Cardiac fibroblast (primary cell): Measurements from ENCODE around the gene STK16.

Source experiments
- DNase-seq, 2 donors: peaks; one replicate each; pipeline versions ENCODE4 v3.0.0 to v3.0.0-alpha.2; 2010; ENCODE audit warnings: low read depth in 2 of 2
- H3K4me3 ChIP-seq, 2 donors: replicated peaks in 1 of 2; 1 replicate in 1 of 2; 2 replicates in 1 of 2; pipeline ENCODE4 v1.5.1; 2011; ENCODE audit warnings: low read depth in 2 of 2, low read length in 2 of 2, mild to moderate bottlenecking in 2 of 2, moderate library complexity in 1 of 2
- TF ChIP-seq, protein P1 (sequence below): IDR thresholded peaks from one replicate; pipeline ENCODE4 v1.5.1; 2011; ENCODE audit warnings: low read depth, mild to moderate bottlenecking, low read length, inconsistent platforms

Gene STK16

DNA sequence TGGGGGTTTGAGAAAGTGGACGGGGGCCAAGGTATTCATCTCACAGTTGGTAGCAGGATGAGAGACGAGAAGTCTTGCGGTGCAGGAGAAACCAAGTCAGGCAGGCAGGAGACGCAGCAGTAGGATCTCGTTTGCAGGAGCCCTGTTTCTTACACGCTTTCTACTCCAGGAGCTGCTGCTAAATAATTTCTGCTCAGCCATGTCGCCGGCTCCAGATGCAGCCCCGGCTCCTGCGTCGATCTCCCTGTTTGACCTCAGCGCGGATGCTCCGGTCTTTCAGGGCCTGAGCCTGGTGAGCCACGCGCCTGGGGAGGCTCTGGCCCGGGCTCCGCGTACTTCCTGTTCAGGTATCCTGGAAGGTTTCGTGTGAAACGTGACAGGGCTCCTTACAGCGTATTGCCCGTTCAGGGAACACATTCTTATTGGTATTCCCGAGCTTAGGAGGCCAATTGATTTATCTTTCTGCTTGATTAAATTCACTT is 15.2 kb upstream of the STK16 start:
- peak overlapping the region; percentile 80 to 91 for H3K4me3 ChIP-seq
- DNase-seq, result peak; percentile 53 to 57
- TF ChIP-seq, protein P1, sequence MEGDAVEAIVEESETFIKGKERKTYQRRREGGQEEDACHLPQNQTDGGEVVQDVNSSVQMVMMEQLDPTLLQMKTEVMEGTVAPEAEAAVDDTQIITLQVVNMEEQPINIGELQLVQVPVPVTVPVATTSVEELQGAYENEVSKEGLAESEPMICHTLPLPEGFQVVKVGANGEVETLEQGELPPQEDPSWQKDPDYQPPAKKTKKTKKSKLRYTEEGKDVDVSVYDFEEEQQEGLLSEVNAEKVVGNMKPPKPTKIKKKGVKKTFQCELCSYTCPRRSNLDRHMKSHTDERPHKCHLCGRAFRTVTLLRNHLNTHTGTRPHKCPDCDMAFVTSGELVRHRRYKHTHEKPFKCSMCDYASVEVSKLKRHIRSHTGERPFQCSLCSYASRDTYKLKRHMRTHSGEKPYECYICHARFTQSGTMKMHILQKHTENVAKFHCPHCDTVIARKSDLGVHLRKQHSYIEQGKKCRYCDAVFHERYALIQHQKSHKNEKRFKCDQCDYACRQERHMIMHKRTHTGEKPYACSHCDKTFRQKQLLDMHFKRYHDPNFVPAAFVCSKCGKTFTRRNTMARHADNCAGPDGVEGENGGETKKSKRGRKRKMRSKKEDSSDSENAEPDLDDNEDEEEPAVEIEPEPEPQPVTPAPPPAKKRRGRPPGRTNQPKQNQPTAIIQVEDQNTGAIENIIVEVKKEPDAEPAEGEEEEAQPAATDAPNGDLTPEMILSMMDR, result no peak

DNA sequence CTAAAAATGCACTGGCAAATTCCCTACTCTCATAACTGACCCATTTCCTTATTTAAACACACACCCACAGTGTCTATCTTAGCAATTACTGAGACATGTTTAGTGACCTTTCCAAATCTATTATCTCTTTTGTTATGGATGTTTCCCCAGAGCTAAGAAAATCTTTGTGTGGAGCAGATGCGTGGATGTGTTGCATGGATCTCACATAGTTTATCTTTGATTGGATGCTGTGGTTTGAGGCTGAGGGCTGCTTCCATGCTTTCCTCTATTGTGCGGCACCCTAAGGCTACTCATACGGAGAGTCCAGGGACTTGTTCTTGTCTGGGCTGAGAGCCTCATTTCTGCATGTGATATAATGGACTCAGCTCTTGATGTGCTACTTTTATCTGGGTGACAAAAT is 10.9 kb upstream of the STK16 start:
- TF ChIP-seq, protein P1, result no peak
- no peak for DNase-seq
- H3K4me3 ChIP-seq, result no peak overlapping the region

GRCh38 chr2:219243291-219243761 is 2.0 kb upstream of the STK16 start:
- TF ChIP-seq, protein P1, result no peak
- DNase-seq, result peak in 1 of 2 donors; percentile 50
- H3K4me3 ChIP-seq, result peak overlapping the region in 1 of 2 donors; percentile 19

DNA sequence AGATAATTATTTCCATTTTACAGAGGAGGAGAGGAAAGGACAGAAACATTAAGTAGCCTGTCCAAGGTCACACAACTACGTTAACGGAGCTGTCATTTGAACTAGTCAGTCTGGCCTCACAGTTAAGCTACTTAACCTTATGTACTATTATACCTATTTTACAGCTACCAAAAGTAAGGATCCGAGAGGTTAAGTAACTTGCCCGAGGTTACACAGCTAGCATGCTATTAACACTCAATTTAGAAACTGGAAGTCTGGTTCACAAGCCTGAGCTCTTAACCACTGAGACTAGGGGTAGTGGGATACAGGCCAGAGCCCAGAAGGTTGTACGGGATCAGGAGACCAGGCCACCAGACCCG is 511 bp upstream of the STK16 start:
- peak overlapping the region; percentile 90 to 95 for H3K4me3 ChIP-seq
- TF ChIP-seq, protein P1, result no peak
- DNase-seq, result no peak

DNA sequence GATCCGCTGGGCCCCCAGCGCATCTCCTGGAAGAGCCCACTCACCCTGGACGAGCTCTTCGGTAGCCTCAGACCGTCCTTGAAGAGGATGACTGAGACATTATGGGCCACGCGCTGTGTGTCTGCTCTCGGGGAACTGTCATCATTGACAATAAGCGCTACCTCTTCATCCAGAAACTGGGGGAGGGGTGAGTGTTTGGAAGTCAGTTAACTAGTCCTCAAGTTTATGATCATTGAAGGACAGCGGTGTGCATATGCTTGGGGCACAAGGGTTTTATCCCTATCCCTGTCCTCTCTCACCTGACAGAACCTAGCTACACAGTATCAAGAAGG is 586 bp downstream of the STK16 start:
- DNase-seq, result no peak
- H3K4me3 ChIP-seq, result peak overlapping the region; percentile 90 to 95
- TF ChIP-seq, protein P1, result no peak

DNA sequence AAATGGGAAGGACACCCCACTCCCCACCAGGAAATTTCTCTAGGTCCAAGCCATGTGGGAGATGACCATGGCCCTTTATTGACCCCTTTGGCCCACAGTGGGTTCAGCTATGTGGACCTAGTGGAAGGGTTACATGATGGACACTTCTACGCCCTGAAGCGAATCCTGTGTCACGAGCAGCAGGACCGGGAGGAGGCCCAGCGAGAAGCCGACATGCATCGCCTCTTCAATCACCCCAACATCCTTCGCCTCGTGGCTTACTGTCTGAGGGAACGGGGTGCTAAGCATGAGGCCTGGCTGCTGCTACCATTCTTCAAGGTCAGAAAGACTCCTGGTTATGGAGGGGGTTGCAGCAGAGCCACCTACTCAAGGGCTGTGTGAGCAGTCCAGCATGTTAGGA is 1.3 kb downstream of the STK16 start:
- no peak for DNase-seq
- no peak overlapping the region for H3K4me3 ChIP-seq
- TF ChIP-seq, protein P1, result no peak
